CD14-positive monocyte (primary cell): Measurements from ENCODE around the gene COQ3. TPM values are rescaled to one million over a fixed set of nuclear protein-coding genes. Genes with fewer than 3 reads are reported as not detected.

Experiments
- DNase-seq, 3 donors: peaks; one replicate each; pipeline ENCODE4 v3.0.0-alpha.2; 2011 to 2022
- H2AFZ ChIP-seq: 2 replicates; pipeline ENCODE4 v1.6.0; 2012; ENCODE audit warnings: mild to moderate bottlenecking, low read depth, low read length, inconsistent platforms; ENCODE audit not compliant: insufficient read depth, poor library complexity, severe bottlenecking
- H3K27ac ChIP-seq, 2 donors: 1 replicate in 1 of 2; 2 replicates in 1 of 2; pipeline ENCODE4 v1.5.1; 2012 to 2013; ENCODE audit warnings: low read length in 2 of 2, control low read depth in 1 of 2, inconsistent platforms in 1 of 2, low read depth in 1 of 2, mild to moderate bottlenecking in 1 of 2
- H3K27me3 ChIP-seq, 2 donors: one replicate each; pipeline versions ENCODE4 v1.6.0 to v1.6.1; 2011 to 2013; ENCODE audit warnings: low read length in 2 of 2; ENCODE audit not compliant: control insufficient read depth in 2 of 2, insufficient read depth in 2 of 2
- H3K36me3 ChIP-seq, 2 donors: replicated peaks in 1 of 2; 1 replicate in 1 of 2; 2 replicates in 1 of 2; pipeline versions ENCODE4 v1.5.1 to v1.6.1; 2012 to 2013; ENCODE audit warnings: low read length in 2 of 2, control low read depth in 1 of 2, inconsistent platforms in 1 of 2, mild to moderate bottlenecking in 1 of 2; ENCODE audit not compliant: insufficient read depth in 2 of 2, control insufficient read depth in 1 of 2
- H3K4me1 ChIP-seq, 2 donors: 1 replicate in 1 of 2; 2 replicates in 1 of 2; pipeline versions ENCODE4 v1.5.1 to v1.6.1; 2012 to 2013; ENCODE audit warnings: low read length in 2 of 2, control low read depth in 1 of 2, inconsistent platforms in 1 of 2, mild to moderate bottlenecking in 1 of 2, moderate library complexity in 1 of 2; ENCODE audit not compliant: insufficient read depth in 2 of 2, control insufficient read depth in 1 of 2
- H3K4me2 ChIP-seq: replicated peaks from 2 replicates; pipeline ENCODE3; 2012; ENCODE audit warnings: low read length, moderate library complexity, mild to moderate bottlenecking; ENCODE audit not compliant: poor library complexity, severe bottlenecking; ENCODE audit errors: extremely low read depth
- H3K4me3 ChIP-seq, 3 experiments: fragments of 200-600 bp in 1 of 3; sonication (generic) in 1 of 3; replicated peaks in 1 of 3; 1 replicate in 2 of 3; 2 replicates in 1 of 3; pipeline ENCODE4 v1.5.1; 2011 to 2013; ENCODE audit warnings: low read length in 3 of 3, mild to moderate bottlenecking in 3 of 3, control low read depth in 2 of 3, low read depth in 2 of 3, inconsistent platforms in 1 of 3, moderate library complexity in 1 of 3
- H3K79me2 ChIP-seq: 2 replicates; pipeline ENCODE4 v1.6.0; 2012; ENCODE audit warnings: mild to moderate bottlenecking, control low read depth, inconsistent platforms, low read length, moderate library complexity; ENCODE audit not compliant: insufficient read depth
- H3K9ac ChIP-seq: 2 replicates; pipeline ENCODE4 v1.6.0; 2017; ENCODE audit warnings: low read length, mild to moderate bottlenecking; ENCODE audit not compliant: insufficient read depth, poor library complexity, severe bottlenecking
- H3K9me3 ChIP-seq, 2 donors: replicated peaks in 1 of 2; 1 replicate in 1 of 2; 2 replicates in 1 of 2; pipeline versions ENCODE4 v1.5.1 to v1.6.1; 2012 to 2013; ENCODE audit warnings: low read length in 2 of 2, control low read depth in 1 of 2; ENCODE audit not compliant: control insufficient read depth in 1 of 2, insufficient read depth in 1 of 2
- H4K20me1 ChIP-seq: 2 replicates; pipeline ENCODE4 v1.6.0; 2012; ENCODE audit warnings: mild to moderate bottlenecking, low read length, control low read depth, moderate library complexity; ENCODE audit not compliant: insufficient read depth
- H3K27ac Mint-ChIP-seq, 7 donors: one replicate each; pipeline ENCODE4 v1.8.0; 2020; ENCODE audit warnings: mild to moderate bottlenecking in 7 of 7, mixed read lengths in 7 of 7, moderate library complexity in 6 of 7, inconsistent platforms in 2 of 7
- H3K27me3 Mint-ChIP-seq, 3 donors: one replicate each; pipeline ENCODE4 v1.8.0; 2021 to 2022; ENCODE audit warnings: low read depth in 3 of 3, mild to moderate bottlenecking in 3 of 3, mixed read lengths in 3 of 3, moderate library complexity in 3 of 3, inconsistent platforms in 1 of 3
- H3K36me3 Mint-ChIP-seq, 2 donors: one replicate each; pipeline ENCODE4 v1.8.0; 2020; ENCODE audit warnings: mixed read lengths in 2 of 2, inconsistent platforms in 1 of 2, mild to moderate bottlenecking in 1 of 2
- H3K4me1 Mint-ChIP-seq: one replicate; pipeline ENCODE4 v1.8.0; 2020; ENCODE audit warnings: mild to moderate bottlenecking, mixed read lengths
- H3K4me3 Mint-ChIP-seq, 2 donors: one replicate each; pipeline ENCODE4 v1.8.0; 2020; ENCODE audit warnings: mild to moderate bottlenecking in 2 of 2, mixed read lengths in 2 of 2, moderate library complexity in 1 of 2
- H3K9me3 Mint-ChIP-seq, 7 donors: one replicate each; pipeline ENCODE4 v1.8.0; 2020 to 2022; ENCODE audit warnings: mixed read lengths in 7 of 7, mild to moderate bottlenecking in 6 of 7, moderate library complexity in 6 of 7, inconsistent platforms in 2 of 7
- CTCF ChIP-seq: fragments of 200-600 bp; IDR thresholded peaks from one replicate; pipeline ENCODE4 v1.8.0; 2022; ENCODE audit warnings: antibody characterized with exemption, mild to moderate bottlenecking
- WGBS: methylation state at CpG from one replicate; pipeline ENCODE4 v1.1.5; 2013; ENCODE audit warnings: missing lambda C conversion rate; ENCODE audit not compliant: insufficient coverage; 5-methylcytosine and 5-hydroxymethylcytosine counted together
- intact Hi-C, 2 donors: fragments of 100-400 bp; cut with micrococcal nuclease; formaldehyde crosslinking; loops; one replicate each; pipeline versions ENCODE4 v1.15.0 to v1.15.1; 2023
- polyA plus RNA-seq, 3 donors: library from polyadenylated mRNA; depleted of rRNA in 1 of 3; unstranded in 2 of 3; stranded (reverse) in 1 of 3; fragments of 300-500 nt in 2 of 3; fragments of >200 nt in 1 of 3; fragmentation: Illumina TruSeq in 2 of 3; gene quantifications; 1 replicate in 2 of 3; 2 replicates in 1 of 3; pipeline ENCODE4 v1.2.3, GENCODE V29; 2012 to 2021

The COQ3 gene
- polyA plus RNA-seq, 3 donors = 1.5 to 2.3 (median 1.6) TPM

DNA sequence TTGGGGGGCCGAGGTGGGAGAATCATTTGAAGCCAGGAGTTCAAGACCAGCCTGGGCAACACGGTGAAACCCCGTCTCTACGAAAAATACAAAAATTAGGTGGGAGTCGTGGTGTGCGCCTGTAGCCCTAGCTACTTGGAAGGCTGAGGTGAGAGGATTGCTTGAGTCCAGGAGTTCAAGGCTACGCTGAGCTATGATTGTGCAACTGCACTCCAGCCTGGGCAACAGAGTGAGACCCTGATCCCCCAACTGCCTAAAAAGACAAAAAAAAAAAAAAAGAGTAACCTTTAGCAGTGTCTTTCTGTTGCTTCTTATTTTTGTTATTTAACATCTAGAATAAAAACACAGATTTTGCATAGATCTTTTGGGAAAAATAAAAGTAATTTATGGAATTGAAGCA lies 13.1 kb upstream of the COQ3 start:
- no peak overlapping the region for H3K9ac ChIP-seq
- intact Hi-C loops = no loop called here
- Mint-ChIP-seq H3K4me3 (no peak overlapping the region), H3K27me3 (no peaks in the 10 kb centered on the region), H3K27ac (no peak overlapping the region), H3K36me3 (peaks cover 69 to 86% of the 10 kb centered on the region in 2 donors), H3K9me3 (no peaks in the 10 kb centered on the region), H3K4me1 (peaks cover 4% of the 10 kb centered on the region)
- no peak for DNase-seq
- no peak overlapping the region for H3K27ac ChIP-seq
- no peak overlapping the region for H3K4me3 ChIP-seq
- no peaks in the 10 kb centered on the region for H3K4me1 ChIP-seq
- H3K36me3 ChIP-seq = peaks cover 94 to 100% of the 10 kb centered on the region in 2 donors
- H3K27me3 ChIP-seq = no peaks in the 10 kb centered on the region
- H3K79me2 ChIP-seq = peaks cover 19% of the 10 kb centered on the region
- H3K9me3 ChIP-seq = no peaks in the 10 kb centered on the region
- 100% methylated on average over 1 of the region's 7 CpGs for WGBS
- H4K20me1 ChIP-seq = peaks cover 50% of the 10 kb centered on the region
- no peak overlapping the region for H3K4me2 ChIP-seq
- TF ChIP-seq CTCF = no peak
- H2AFZ ChIP-seq = no peak overlapping the region

- Histone ChIP-seq H2AFZ (no peak overlapping the region), H3K4me1 (no peaks in the 10 kb centered on the region), H3K9me3 (no peaks in the 10 kb centered on the region), H3K27ac (peak overlapping the region in 1 of 2 donors; percentile 32), H3K9ac (no peak overlapping the region), H4K20me1 (peaks cover 6% of the 10 kb centered on the region), H3K4me2 (no peak overlapping the region), H3K27me3 (no peaks in the 10 kb centered on the region), H3K79me2 (no peaks in the 10 kb centered on the region), H3K4me3 (no peak overlapping the region), H3K36me3 (peaks cover 83 to 100% of the 10 kb centered on the region in 2 donors)
- Mint-ChIP-seq H3K9me3 (no peaks in the 10 kb centered on the region), H3K4me3 (no peak overlapping the region), H3K36me3 (peaks cover 63 to 90% of the 10 kb centered on the region in 2 donors), H3K27ac (peak overlapping the region in 5 of 7 donors; percentile 1 to 61 (median 45)), H3K4me1 (peaks cover 4% of the 10 kb centered on the region), H3K27me3 (no peaks in the 10 kb centered on the region)
- 4% methylated on average over 3 of the region's 5 CpGs for WGBS
- intact Hi-C loops = no loop called here
- TF ChIP-seq CTCF = no peak
- peak; percentile 23 to 65 (median 41) for DNase-seq
These were observed 8.5 kb upstream of the COQ3 start for GRCh38 chr6:99402448-99402847.
